GM12891 (cell line): ENCODE data around the gene NUP50. TPM values are rescaled to one million over a fixed set of nuclear protein-coding genes. Genes with fewer than 3 reads are reported as not detected.

Experiments used
- DNase-seq: peaks from one replicate; pipeline ENCODE4 v3.0.0; 2011; ENCODE audit warnings: low spot score; ENCODE audit not compliant: insufficient read length
- FAIRE-seq: peaks from 2 replicates; lab custom pipeline; 2011; peaks lifted over from hg19 to GRCh38; lab: Jason Lieb, UNC
- PAX5 ChIP-seq: IDR thresholded peaks from 2 replicates; pipeline ENCODE4 v1.6.1; 2011; ENCODE audit warnings: low read length, moderate library complexity, mild to moderate bottlenecking; ENCODE audit not compliant: insufficient read depth, severe bottlenecking
- POLR2A ChIP-seq: IDR thresholded peaks from 2 replicates; pipeline ENCODE4 v1.6.1; 2011; ENCODE audit warnings: low read depth, low read length, control low read depth
- POLR2AphosphoS5 ChIP-seq: IDR thresholded peaks from 2 replicates; pipeline ENCODE4 v1.6.1; 2011; ENCODE audit warnings: low read depth, low read length, control low read depth
- POU2F2 ChIP-seq: IDR thresholded peaks from 2 replicates; pipeline ENCODE4 v1.6.1; 2011; ENCODE audit warnings: low read depth, mild to moderate bottlenecking, control low read depth, low read length, moderate library complexity
- SPI1 ChIP-seq: IDR thresholded peaks from 2 replicates; pipeline ENCODE4 v1.6.1; 2011; ENCODE audit warnings: low read depth, low read length, control low read depth
- TAF1 ChIP-seq: IDR thresholded peaks from 2 replicates; pipeline ENCODE4 v1.6.1; 2011; ENCODE audit warnings: low read depth, low read length, control low read depth
- polyA plus RNA-seq: library from polyadenylated mRNA; unstranded; fragments of >200 nt; gene quantifications from one replicate; pipeline ENCODE4 v1.2.1, GENCODE V29; 2012; ENCODE audit warnings: low read depth, missing spikeins, inconsistent platforms; ENCODE audit not compliant: missing spikeins

Gene NUP50, protein sequence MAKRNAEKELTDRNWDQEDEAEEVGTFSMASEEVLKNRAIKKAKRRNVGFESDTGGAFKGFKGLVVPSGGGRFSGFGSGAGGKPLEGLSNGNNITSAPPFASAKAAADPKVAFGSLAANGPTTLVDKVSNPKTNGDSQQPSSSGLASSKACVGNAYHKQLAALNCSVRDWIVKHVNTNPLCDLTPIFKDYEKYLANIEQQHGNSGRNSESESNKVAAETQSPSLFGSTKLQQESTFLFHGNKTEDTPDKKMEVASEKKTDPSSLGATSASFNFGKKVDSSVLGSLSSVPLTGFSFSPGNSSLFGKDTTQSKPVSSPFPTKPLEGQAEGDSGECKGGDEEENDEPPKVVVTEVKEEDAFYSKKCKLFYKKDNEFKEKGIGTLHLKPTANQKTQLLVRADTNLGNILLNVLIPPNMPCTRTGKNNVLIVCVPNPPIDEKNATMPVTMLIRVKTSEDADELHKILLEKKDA
- 34.0 TPM for polyA plus RNA-seq

DNA sequence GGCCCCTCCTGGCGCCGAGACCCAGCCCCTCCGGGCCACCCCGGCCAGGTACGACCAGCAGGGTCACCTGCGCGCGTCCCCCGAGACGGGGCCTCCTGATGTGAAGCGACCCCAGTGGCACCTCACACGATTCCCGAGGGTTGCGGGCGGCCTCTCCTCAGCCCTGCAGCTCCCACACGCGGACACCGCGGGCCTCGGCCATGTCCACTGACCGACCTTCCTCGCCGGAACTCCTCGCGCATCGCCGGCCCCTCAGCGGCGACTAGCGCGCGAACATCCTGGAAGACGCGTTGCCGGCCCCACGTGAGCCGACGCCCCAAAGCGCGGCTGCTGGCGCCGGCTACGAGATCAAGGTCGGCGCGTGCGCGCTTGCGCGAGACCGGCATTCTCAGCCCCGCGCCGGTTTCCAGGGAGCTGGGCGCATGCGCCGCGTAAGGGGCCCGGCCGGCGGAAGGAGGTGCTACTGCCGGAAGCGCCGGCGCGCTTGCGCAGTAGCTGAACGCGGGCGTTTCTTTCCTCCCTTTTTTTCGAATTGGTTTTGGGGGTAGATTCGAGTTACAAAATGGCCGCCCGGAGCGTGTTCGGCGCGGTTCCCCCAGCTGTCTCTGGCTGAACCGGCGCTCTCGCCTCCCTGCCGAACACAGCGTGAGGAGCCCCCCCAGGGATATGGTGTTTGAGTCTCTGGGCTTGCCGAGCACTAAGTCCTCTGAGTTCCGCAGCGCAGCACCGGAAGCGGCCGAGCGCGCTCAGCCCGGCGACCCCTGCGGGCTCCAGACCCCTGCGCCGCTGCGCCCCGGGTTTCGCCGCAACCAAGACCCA is at the start of gene NUP50:
NUP50 (plus strand) TSS at position 475 of the 819 bp plus-strand sequence. CDS start 4,253 bp downstream, outside the sequence.
- peak; percentile 73 for TF ChIP-seq TAF1
- no peak for TF ChIP-seq PAX5
- TF ChIP-seq POU2F2 = no peak
- TF ChIP-seq POLR2A = peak; percentile 93
- TF ChIP-seq POLR2AphosphoS5 = peak; percentile 90
- FAIRE-seq (peak; percentile 95), DNase-seq (peak; percentile 96)

DNA sequence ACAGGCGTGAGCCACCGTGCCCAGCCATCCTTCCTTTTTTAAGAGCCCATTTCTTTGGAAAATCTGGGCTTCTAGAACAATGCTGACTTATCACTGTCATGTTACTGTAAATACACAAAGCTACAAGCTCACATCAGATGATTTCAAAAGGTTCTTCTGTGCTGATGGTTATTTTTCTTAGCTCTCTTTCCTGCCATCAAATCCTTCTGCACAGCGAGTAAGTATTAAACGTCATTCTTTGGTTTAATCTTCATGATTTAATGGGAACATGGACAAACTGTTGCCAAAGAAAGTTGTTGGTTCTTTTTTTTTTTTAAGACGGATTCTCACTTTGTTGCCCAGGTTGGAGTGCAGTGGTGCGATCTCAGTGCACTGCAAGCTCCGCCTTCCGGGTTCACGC is 43.3 kb upstream of the NUP50 start:
- no peak for FAIRE-seq
- no peak for DNase-seq
- TF ChIP-seq POLR2AphosphoS5 = no peak
- no peak for TF ChIP-seq SPI1
- no peak for TF ChIP-seq TAF1
- TF ChIP-seq POU2F2 = no peak
- no peak for TF ChIP-seq POLR2A
- TF ChIP-seq PAX5 = no peak

DNA sequence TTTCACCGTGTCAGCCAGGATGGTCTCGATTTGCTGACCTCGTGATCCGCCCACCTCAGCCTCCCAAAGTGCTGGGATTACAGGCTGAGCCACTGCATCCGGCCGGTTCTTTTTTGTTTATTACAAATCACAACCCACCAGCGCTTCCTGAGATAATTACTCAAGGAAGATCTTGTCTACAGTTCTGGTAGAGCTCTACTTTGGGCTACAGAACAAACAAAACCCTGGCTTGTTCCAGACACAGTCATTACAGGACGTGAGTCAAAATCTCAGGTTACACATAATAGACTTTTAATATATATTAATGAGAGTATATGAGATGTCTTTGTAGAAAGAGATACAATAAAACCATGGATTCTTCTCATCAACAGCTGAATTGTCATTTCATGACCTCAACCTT is 42.8 kb upstream of the NUP50 start:
- DNase-seq = no peak
- FAIRE-seq = no peak
- no peak for TF ChIP-seq SPI1
- TF ChIP-seq POLR2A = no peak
- TF ChIP-seq POU2F2 = no peak
- TF ChIP-seq POLR2AphosphoS5 = no peak
- no peak for TF ChIP-seq PAX5
- no peak for TF ChIP-seq TAF1

DNA sequence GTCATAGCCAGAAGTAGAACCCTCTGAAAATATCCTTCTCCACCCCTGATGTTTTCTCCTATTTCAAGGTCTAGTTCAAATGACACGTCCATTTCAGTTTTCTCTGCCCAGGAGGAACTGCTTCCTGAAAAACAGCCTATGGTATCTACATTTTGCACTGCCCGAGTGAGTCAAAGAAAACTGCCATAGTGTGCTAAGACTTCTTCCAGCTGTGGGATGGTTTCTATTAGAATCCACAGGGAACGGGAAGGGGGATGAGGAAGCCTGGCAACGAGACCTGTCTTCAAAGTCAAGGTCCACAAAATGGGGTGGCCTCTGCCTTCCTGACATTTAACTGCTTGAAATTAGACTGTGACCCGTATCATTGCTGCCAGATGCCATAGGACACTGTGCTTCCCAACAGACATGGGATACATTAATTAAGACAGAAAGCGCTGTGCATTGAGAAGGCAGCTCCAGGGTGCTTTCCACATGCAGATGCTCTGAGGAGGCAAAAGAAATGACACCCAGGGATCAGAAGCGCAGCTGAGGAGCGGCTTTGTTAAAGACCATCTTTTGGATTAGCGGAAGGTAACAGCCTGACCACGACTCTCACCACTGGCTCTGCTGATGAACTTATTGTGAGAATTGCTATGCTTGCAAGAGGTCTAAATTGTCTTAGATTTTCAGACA is 39.4 kb upstream of the NUP50 start:
- no peak for DNase-seq
- TF ChIP-seq POLR2A (no peak), PAX5 (no peak)
- FAIRE-seq = no peak

DNA sequence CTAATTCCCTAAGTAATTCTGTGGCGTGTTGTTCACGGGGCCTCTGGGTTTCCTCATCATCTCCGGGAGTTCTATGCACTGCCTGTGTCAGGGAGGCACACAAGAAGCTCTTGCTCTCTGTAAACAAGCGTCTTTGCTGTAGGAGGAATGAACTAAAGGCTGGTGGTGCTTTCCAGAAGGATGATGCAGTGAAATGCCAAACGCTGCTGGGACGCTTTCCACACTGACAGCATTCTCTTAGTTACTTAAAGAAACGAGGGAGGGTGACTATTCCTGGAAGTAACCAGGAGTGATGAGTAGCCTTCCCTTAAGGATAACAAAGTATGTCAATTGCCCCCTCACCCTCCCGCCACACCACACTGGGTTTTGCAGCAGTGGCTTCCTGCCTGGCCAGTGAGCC is 38.5 kb upstream of the NUP50 start:
- FAIRE-seq = no peak
- DNase-seq = no peak
- TF ChIP-seq SPI1 (no peak), PAX5 (no peak), POLR2A (no peak), POU2F2 (no peak), POLR2AphosphoS5 (no peak), TAF1 (no peak)

DNA sequence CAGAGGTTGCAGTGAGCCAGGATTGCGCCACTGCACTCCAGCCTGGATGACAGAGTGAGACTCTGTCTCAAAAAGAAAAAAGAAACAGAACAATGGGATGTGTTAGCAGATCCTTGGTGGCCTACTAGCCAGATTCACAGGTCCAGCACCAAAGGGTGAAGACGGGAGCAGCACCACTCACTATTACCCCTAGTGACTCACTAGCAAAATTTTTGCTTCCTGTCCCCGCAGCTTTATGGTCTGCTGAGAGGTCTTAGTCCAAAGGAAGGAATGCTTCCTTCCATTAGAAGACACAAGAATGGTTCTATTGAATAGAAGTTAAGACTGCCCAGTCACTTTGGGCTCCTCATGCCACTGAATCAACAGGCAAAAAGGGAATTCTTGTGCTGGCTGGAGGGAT is 35.9 kb upstream of the NUP50 start:
- no peak for TF ChIP-seq POLR2A
- TF ChIP-seq POU2F2 = no peak
- no peak for TF ChIP-seq TAF1
- TF ChIP-seq POLR2AphosphoS5 = no peak
- TF ChIP-seq SPI1 = no peak
- no peak for TF ChIP-seq PAX5
- no peak for DNase-seq
- no peak for FAIRE-seq

DNA sequence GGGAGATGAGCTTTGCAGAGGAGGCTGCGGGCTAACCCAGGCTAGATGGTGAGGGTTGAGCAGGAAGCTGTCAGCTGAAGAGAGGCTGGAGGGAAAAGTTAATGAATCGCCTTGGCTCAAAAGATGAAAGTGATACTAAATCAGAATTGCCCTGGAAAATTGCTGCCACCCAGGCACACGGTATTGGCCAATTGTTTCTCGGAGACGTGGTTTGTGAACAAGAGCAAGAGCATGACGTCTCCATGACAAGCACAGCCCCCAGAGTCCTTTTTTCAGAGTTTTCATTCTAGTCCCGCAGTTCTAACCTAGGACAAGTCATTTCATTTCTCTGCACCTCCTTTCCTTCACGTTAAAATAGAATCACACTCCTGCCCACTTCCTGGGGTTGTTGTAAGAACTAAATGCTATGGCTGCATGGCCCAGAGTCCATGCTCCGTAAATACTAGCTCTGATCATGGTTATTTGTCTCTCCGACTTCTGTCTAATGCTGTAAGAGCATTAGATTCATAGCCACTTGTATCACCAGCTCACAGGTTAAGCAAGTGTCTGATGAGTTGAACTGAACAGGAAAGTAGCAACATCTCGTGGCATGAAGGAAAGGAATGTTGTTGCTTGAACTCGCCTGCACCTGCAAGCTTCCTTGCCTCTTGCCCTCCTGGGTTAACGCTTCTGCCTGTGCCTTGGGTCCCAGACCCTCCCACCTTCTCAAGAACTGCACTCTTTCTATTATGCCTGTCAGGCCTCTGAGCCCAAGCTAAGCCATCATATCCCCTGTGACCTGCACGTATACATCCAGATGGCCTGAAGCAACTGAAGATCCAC is 33.8 kb upstream of the NUP50 start:
- FAIRE-seq = peak; percentile 75
- TF ChIP-seq POU2F2 (no peak), PAX5 (no peak), SPI1 (no peak), TAF1 (no peak), POLR2AphosphoS5 (no peak), POLR2A (no peak)

DNA sequence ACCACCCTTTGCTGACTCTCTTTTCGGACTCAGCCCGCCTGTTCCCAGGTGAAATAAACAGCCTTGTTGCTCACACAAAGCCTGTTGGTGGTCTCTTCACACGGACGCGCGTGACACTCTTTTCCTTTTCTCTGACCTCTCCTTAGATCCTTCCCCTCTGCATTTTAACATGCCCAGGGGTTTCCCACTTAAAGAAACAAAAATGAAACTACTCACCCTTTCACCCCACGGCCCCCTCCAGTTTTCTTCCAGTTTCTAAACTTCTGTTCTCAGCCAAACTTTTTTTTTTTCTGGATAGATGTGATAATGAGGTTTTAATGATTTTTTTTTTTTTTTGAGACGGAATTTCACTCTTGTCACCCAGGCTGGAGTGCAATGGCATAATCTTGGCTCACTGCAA is 32.8 kb upstream of the NUP50 start:
- FAIRE-seq (no peak), DNase-seq (no peak)
- TF ChIP-seq SPI1 (no peak), POLR2AphosphoS5 (no peak), POLR2A (no peak), PAX5 (no peak), TAF1 (no peak), POU2F2 (no peak)

More for the DNA sequence above, 33.8 kb upstream of the NUP50 start:
- DNase-seq = no peak

DNA sequence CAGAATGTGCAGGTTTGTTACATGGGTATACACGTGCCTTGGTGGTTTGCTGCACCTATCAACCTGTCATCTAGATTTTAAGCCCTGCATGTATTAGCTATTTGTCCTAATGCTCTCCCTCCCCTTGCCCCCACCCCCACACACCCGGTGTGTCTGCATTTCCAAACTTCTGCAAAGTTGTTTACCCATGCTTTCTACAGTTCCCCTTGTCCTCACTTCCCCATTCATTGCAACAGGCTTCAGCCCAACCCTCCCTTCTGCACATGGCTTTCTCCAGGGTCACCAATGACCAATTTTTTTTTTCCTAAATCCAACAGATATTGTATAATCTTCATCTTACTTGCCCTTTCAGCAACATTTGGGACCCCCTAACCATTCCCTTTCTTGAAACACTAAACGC is 32.0 kb upstream of the NUP50 start:
- DNase-seq (no peak), FAIRE-seq (no peak)
- no peak for TF ChIP-seq POLR2A
- peak; percentile 64; the same call in 1 of the 2 replicates for TF ChIP-seq SPI1
